GM18498 (cell line): ENCODE data around the gene ZNF697.
A peak's percentile ranks its signal among the peaks of the same experiment; 100 is the strongest.
"Not testable (repeated sequence)": the region's sequence is repeated elsewhere in the genome, so short reads cannot be mapped to it uniquely, and the experiment has no call there.

ENCODE experiments used
- ATAC-seq: cut with Tn5 transposase; IDR thresholded peaks from one replicate; pipeline ENCODE4 v1.9.1; 2021; ENCODE audit warnings: mild to moderate bottlenecking, moderate library complexity; ENCODE audit not compliant: unreplicated experiment

Gene ZNF697

DNA sequence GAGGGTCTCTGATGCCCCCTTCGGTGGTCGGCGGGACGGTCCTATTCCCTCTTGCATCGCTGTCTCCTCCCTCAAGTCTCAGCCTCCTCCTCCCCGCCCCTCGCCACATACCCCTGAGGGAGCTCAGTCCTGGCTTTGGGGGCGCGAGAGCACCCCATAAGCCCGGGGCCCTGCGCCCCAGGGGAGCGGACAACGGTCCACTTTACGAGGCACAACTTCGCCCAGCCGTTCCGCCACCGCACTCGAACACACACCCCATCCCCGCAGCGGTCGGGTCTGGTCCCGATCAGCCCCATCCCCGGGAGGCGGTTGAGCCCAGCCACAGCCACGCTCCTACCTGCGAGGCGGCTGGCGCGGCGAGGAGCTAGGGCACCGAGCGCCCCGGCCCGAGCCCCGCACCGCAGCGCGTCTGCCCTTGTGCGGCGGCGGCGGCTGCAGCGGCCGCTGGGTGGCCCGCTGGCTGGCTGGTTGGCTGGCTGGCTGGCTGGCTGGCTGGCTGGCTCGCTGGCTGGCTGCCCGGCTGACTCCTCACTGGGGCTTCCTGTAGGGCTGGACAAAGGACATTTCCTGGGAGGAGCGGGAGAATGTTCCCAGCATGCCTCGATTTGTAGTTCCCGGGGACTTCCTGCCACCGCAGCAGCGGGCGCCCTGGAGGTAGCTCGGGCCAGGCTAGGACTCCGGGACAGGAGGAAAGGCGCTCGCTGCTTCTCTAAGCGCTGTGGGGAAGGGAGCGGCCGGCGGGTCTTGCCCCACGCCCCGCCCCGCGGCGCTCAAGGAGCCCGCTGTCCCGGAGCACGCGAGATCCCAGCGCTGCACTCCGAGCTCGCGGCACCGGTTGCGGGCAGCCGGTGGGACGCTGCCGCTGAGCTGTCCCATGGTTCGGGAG is at the start of gene ZNF697:
Gene ZNF697 (minus strand): TSS at position 533 of the 886 bp plus-strand sequence. CDS start 22,166 bp downstream, outside the sequence.
- ATAC-seq, result peak; percentile 83

DNA sequence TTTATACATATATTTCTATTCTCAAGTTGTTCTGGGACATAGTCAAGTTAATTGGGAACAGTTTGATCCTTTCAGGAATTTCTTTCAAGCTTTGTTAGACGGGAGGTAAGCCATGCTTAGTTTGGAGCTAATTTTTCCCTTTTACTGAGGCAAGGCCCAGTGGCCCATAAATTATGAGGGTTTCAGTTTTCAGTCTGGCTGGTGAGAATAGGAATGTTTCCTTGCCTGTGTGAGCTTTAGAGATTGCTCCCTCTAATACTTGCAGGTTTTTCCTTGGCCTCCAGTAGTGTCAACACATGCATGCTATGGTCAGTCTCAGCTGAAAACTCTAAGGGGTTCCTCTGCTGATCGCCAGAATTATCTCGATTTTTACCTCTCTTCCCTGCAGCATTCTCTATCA is 49.5 kb upstream of the ZNF697 start:
- no peak for ATAC-seq

DNA sequence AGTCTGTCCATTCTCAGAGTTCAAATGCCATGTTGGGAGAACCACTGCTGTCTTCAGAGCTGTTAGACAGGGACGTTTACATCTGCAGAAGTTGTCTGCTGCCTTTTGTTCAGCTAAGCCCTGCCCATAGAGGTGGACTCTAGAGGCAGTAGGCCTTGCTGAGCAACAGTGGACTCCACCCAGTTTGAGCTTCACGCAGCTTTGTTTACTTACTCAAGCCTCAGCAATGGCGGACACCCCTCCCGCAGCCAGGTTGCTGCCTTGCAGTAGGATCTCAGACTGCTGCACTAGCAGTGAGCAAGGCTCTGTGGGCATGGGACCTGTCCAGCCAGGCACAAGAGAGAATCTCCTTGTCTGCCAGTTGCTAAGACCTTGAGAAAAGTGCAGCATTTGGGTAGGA is 48.8 kb upstream of the ZNF697 start:
- ATAC-seq, result not testable (repeated sequence)

DNA sequence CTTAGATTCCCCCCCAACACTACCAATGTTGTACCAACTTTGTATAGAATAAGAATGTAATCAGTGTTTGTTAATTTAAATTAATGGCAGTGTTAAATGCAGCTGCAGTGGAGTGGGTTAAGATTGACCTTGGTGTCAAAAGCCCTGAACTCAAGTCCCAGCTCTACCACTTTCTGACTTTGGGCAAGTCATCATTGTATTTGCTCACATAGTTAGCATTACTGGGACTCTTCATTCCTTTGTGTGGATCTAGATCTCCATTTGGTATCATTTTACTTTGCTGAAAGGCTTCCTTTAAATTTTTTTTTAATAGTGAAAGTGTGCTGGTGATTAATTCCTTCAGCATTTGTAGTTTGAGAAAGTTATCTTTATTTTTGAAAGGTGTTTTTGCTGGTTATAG is 41.4 kb upstream of the ZNF697 start:
- ATAC-seq, result no peak

DNA sequence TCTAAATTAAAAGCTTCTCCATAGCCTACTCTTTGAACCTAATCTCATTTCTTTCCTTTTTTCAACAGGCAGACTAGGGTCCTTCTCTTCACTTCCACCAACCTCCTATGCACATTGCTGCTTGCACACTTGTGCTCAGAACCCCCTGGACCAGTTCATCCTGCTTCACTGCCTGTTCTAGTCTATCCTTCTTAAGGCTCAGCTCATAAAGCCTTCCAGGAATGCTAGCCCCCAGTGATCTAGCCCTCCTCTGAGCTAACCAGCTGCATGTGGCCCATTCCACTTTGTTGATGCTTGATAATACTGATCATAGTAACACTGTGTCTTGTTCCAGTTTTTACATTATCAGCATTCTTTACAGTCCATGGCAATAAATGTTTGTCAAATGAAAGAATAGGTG is 40.7 kb upstream of the ZNF697 start:
- no peak for ATAC-seq

DNA sequence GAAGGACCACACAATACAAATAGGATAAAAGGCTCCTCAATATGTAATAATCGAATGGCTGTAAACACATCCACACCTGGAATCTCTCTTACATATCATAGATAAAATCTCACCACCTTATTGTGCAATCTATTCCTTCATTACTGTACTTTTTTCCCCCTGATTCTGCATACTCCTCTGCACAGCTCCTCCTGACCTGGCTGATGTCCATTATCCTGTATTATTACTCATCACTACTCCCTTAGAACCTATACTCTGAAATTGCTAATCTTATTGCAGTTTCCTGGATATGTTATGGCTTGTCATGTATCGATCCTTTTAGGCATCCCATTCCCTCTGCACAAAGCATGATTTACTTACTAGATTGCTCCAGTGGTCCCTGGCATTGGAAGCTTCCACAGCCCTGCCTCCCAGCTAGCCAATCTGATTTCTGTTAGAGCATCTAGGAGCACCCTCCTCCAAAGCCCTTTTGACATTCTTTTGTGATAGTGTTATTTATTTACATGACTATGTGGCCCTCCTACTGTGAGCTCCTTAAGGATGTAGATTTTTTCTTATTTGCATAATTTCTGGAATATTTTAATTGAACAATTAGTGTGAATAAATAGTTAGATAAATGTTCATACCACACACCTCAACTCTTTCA is 39.5 kb upstream of the ZNF697 start:
- ATAC-seq, result no peak

DNA sequence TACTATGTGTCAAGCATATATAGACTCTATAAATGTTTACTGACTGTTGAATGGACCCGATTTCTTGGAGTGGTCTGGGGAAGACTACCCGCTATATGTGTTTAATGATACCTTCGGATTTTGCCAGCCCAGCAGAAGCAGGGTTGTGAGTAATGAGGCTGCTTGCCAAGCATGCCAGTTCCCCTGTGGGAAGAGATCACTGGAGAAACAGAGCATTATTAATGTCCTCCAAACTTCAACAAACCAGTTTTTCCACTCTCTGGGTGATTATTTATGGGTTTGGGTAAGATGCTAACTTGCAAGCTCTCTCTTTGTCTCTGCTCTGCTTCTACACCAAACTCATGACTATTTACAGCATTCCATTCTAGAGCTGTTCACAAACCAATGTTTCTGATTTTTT is 38.6 kb upstream of the ZNF697 start:
- no peak for ATAC-seq

DNA sequence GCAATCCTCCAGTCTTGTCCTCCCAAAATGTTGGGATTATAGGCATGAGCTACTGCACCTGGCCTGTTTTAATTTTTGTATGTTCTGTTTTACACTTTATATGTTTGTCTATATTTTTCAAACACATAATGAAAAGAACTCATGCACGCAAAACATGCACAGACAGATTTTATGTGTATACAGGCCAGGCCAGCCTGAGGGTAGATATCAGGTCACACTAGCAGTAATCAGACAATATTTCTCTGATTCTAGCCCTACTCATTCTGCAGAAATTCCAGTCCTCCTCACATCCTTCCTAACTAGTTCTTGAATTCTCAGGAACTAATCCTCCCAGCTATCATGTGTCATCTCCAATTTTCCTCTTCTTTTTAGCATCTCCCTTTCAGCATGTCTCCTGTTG is 35.8 kb upstream of the ZNF697 start:
- no peak for ATAC-seq

DNA sequence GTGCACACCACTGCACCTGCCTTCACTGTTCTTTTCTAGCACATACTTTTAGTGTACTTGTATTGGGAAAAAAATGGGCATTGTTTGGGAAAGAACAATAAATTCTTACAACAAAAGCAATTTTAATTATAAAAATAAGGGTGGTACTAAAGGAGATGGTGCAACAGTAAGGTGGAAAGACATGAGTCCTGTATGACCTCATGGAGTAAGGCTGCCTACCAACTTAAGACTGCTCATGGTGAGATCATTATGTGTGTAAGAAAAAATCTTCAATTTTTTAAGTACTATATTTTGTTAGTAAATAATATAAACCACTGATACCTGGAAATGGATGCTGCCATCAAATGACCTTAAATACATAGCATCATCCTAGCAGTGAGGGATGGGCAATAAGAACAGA is 34.1 kb upstream of the ZNF697 start:
- ATAC-seq, result no peak

DNA sequence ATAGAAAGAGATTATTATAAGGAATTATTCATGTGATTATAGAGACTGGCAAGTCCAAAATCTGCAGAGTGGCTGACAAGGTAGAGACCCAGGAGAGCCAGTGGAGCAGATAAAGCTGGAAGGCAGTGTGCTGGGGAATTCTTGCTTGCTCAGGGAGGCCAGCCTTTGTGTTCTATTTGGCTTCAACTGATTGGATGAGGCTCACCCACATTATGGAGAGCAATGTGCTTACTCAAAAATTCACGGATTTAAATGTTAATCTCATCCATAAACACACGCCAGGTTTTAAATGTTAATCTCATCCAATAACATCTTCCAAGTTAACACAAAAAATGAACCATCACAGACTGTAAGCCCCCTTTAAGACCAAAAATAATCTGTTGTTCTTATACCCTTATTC is 33.5 kb upstream of the ZNF697 start:
- no peak for ATAC-seq

DNA sequence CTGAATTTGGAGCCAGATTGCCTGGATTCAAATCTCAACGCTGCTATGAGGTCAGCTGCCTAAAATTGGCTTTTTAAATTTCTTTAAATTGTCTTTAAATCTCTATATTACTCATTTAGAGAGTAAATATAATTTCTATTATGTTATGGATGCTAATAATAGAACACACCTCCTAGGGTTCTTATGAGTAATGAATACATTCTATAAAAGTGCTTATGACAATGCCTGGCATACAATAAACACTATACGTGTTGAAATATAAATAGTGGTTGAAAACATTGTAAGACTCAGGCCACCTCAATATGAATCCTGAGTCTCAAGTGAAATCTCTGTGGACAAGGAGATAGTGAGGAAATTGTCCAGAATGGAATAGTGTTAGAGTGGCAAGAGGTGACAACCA is 32.7 kb upstream of the ZNF697 start:
- ATAC-seq, result no peak

DNA sequence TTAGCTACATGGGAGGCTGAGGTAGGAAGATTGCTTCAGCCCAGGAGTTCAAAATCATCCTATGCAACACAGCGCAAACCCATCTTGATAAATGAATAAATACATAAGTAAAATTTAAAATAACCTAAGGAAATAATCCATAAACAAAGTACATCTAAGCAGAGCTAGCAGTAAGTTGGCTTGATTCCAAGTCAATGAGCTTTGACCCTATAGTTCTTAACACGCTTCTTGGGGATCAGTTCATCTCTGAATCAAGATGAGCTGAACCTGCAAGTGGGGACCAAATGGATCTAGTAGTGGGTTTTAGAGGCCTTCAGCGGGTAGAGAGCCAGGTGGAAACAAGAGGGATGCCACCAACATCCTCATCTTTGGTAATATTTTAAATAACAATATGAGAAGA is 32.1 kb upstream of the ZNF697 start:
- ATAC-seq, result no peak

DNA sequence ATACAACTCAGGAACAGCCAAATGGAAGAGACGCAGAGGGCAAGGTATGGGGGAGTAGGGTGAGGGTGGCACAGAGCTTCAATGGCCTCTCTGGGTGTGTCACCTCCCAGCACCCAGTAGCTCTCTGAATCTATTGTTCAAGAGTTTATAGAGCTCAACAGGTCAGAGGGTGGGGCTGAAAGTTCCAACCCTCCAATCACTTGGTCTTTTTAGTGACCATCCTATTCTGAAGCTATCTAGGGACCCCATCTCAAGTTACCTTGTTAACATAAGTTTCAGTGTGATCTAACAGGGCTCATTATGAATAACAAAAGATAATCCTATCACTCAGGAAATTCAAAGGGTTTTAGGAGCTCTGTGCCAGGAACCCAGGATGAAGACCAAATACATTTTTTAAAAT is 31.2 kb upstream of the ZNF697 start:
- no peak for ATAC-seq

DNA sequence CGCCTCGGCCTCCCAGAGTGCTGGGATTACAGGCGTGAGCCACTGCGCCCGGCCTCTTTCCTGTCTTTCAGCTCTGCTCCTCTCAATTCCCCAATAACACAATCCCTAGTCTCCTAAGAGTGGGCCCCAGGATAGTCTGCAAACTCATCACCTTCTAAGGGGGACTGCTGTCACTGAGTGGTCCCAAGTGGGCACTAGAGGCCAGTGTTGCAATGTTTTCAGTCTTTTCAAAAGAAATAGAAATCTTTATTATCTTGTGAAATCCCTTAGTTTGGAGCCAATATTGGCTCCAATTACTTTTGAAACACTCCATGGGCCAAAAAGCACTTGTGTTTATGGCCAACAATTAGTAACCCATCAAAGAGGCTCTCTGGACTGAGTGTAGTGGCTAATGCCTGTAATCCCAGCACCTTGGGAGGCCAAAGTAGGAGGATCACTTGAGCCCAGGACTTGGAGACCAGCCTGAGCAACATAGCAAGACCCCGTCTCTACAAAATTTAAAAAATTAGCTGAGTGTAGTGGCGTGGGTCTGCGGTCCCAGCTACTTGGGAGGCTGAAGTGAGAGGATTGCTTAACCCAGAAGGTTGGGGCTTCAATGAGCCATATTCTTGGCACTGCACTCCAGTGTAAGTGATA is 28.6 kb upstream of the ZNF697 start:
- no peak for ATAC-seq

DNA sequence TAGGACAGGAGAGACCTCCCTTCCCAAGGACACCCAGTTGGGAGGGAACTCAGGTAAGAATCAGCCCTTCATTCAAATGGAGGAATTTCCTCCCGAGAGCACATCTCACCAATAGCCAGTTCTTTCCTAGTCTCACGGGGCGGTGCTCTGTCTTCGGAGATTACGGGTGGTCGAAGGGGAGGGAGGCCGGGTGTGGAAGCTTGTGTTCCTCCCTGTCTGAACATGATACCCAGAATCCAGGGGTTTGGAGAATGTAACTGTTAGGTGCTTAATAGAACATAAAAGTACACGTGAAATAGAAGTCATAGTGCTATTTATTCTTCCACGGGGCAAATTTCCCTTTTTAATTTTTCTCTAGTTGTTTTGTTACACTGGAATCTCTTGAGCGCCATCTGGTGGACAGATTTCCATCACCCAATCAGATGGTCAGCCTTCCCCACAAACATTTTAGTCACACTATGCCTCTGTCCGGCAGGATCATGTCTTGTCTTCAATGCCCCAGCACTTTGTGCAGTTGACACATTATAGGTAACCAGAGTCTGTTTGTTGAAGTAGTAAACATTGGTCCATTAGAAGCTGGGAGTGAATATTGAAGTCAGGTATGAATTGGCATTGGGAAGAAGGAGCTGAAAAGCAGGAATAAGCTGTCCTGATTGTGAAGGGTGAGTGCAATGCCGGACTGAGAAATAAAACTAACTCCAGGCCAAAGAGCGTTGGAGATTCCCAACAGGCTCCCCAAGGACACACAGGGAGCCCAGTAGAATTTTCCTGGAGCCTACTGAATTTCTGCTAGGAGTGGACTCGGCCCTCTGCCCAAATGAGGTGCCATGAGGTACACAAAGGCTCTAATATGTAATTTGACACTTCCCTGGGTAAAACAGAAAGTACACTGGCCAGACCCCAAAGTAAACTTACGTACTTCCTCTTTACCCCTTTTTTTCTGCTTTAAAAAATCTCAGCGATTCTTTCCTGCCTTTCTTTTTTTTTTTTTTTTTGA is 27.6 kb upstream of the ZNF697 start:
- peak; percentile 72 for ATAC-seq

DNA sequence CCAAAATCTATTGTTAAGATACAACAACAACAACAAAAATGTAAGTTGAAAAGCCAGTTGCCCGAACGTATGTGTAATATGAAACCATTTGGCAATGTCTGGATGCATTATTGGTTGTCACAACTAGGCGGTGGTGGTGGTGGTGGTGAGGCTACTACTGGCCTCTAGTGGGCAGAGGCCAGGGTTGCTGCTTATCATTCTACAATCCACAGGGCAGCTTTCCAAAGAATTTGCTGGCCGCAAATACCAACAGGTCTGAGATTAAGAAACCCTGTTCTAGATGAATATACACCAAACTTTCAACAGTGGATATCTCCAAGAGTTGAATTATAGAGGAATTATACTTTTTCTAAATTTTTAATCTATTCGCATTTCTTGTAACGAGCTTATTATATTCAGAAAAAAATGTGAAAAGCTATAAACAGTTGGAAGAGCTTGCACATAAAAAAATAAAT is 26.8 kb upstream of the ZNF697 start:
- no peak for ATAC-seq

DNA sequence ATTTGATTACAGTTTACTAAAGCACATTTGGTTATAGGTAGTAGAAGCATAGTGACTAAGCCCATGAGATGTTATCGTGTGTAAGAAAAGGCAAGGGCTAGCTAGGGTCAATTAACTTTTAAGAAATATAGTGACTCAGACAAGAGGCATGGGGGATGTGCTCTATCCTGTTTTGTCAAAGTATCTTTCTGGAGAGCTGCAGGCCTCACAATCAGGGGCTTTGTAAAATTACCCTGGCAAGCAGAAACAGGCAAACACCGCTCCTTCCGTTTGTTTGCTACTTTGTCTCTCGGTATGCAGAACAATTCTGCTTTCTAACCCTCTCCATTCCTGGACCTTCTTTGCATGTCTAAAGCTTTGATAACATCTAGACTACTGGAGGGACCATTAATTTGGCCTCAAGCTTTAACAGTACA is 26.1 kb upstream of the ZNF697 start:
- ATAC-seq, result no peak

DNA sequence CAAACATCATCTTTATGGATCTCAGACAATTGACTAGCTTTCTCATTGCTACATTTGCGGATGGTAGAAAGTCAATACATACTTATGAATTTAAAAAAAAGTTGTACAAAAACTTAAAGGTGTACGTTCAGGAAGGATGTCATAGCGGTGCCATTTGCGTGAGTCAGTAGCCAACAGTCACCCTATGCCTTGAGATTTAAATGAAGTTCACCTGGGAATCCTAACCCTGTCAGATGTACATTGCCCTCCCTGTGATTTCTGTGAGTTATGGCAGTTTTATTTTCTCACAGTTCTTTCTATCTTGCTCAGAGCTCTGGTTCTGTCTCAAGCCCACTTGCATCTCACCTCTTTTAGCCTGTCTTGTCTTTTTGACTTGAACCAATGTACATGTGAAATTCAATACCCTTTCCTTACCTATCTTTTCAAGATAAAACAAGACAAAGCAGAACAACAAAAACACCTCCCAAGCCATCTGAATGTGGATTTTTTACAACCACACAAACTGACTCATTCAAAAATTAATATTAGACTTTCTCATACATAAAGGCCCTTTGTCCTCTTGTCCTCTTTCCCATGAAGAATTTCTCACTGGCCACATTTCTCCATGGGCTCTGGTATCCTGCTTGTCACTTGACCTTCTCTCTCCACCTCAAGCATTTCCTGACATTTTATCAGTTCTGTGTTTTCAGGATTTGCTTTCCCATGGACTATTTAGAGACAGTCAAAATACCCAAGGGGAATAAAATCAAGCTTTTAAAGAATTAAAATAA is 25.3 kb upstream of the ZNF697 start:
- no peak for ATAC-seq

DNA sequence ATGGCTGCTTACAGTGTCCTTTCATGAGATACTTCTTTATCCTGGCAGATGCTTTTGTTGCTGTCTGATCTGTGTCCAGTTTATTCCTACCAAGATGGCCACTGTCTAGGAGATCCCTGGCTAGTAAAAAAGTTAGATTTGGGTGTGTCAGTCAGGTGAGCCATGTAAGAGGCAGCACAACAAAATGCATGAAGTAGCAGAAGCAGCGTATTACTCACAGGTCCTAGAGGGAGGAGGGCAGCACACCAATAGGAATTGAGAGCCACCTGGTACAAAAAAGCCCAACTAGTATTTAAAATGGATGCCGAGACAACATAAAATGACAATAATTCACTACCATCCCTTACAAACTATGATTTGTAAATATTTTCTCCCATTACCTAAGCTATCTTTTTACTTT is 22.8 kb upstream of the ZNF697 start:
- no peak for ATAC-seq

DNA sequence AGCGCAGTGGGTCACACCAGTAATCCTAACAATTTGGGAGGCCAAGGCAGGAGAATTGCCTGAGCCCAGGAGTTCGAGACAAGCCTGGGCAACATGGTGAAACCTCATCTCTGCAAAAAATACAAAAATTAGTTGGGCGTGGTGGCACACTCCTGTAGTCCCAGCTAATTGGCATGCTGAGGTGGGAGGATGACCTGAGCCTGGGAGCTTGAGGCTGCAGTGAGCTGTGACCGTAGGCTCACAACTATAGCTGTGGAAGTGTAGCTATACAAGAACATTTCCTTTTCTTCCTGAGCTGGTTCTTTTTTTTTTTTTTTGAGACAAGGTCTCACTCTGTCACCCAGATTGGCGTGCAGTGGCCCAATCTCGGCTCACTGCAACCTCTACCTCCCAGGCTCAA is 19.1 kb upstream of the ZNF697 start:
- ATAC-seq, result no peak
